Activated CD8-positive, alpha-beta memory T cell treated with anti-CD3 and anti-CD28 coated beads for 1 hour (primary cell): ENCODE measurements around the gene DNAJC7.

Experiments used
- DNase-seq, 2 donors: peaks; one replicate each; pipeline ENCODE4 v3.0.0-alpha.2; 2020; ENCODE audit warnings: low read depth in 1 of 2; ENCODE audit errors: extremely low read depth in 1 of 2

Gene DNAJC7

DNA sequence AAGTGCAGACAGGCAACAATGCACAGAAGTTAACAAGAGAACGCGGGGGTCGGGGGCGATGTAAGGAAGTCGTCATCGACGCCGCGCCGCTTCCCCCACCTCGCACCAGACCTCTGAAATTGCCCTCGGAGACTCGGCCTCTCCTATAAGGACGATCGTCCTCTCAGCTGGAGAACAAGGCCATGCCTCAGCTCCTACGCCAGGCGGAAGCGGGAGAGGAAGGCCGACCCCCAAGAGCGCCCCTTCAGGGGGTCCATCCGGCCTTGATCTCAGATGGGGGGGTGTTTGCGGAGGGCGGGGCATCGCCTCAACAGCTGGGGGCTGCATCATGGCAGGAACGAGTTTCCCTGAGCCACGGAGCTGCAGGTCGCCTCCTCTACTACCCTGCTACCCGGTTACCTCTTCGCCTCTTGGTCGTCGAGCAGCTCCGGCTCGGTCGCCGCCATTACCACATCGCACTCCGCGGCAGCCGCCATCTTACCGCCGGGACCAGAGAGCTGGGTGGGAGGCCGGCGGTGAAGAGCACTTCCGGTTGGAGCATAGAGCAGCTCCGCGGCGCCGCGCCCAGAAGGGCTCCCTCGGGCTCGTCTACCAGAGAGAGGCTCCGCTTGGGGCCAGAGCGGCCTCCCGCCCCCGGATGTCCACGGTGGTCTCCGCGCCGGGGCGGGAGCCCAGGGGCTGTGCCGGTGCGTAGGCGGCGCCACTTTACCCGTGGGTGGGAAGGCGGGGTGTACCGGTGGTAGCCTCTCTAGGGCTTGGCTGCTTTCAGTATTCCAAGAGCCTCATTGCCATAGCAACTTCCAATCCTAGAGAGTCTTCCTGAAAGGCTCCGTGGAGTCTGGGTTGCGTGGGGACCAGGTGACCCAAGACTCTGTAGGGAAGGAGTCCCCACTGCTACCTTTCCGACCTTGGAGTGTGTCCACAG, at the start of gene DNAJC7:
TSS of gene DNAJC7 (minus strand) at position 499 of the 925 bp plus-strand sequence. CDS start at position 476, 23 bp downstream.
- peak; percentile 68 to 79 for DNase-seq

DNA sequence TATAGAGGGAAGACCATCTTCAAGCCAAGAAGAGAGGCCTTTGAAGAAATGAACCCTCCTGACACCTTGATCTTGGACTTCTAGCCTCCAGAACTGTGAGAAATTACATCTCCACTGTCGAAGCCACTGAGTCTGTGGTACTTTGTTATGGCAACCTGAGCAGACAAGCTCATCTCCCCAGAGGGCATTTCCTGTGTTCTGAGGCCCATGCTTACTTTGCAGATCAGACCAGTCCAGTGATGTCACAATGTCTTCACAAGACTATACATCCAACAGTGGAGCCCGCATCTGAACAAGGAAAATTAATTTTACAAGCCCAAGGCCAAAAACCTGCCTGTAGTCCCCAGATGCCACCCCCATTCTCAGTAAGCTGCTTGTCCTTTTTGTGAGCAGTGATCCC, 48.0 kb upstream of the DNAJC7 start:
- DNase-seq = no peak

- no peak for DNase-seq
Observed at GRCh38 chr17:42062681-42063080, 45.4 kb upstream of the DNAJC7 start.

DNA sequence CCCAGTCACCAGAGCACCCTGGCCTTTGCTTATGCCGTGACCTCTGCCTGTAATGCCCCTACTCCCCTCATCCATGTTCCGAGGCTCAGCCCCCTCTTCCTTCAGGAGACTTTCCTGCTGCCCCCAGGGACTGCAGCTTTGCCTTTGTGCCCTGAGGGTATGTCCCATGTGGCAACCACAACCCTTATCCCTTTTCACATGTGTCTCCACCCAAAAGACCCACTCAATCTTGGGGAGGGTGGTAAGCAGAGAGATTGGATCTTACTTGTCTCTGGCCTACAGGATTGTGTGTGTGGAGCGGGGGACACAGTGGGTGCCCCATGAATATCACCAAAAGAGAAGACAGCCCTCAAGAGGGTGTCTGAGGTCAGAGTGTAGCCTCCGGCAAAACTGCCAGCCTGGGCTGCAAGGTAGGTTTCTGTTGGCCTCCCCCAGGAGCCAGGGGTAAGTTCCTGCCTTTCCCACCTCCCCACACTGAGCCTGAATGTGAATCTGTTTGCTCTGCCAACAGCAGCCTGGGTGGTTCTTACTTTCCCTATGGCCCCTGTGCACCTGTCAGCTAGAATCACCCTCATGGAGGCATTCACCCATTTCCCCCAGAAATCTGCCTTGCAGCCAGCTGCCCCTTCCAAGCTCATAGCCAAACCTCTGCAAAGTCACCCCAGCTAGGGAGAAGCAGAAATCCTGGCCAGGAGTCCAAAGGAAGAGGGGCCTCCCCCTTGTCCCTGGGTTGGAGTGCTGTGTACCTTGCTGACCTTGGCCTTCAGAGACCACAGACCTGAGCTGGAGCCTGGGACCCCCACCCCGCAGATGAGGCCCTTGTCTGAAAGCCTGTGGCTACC, 44.6 kb upstream of the DNAJC7 start:
- no peak for DNase-seq

- DNase-seq = no peak
Observed at GRCh38 chr17:42060231-42060630, 43.0 kb upstream of the DNAJC7 start.

DNA sequence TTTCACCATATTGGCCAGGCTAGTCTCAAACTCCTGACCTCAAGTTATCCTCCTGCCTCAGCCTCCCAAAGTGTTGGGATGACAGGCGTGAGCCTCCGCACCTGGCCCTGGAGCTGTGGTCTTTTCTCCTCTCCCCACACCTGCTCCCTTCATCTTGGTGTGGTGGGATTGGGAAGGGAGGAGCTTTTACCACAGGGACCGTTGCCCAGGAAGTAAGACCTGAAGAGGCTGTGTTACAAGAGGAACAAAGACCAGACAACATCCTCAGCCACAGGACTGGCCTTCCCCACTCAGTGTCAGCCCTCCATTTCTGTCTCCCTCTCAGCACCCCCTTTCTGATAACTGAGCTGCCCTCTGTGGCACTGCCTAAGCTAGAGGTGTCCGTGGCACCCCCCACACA, 42.6 kb upstream of the DNAJC7 start:
- DNase-seq = no peak

DNA sequence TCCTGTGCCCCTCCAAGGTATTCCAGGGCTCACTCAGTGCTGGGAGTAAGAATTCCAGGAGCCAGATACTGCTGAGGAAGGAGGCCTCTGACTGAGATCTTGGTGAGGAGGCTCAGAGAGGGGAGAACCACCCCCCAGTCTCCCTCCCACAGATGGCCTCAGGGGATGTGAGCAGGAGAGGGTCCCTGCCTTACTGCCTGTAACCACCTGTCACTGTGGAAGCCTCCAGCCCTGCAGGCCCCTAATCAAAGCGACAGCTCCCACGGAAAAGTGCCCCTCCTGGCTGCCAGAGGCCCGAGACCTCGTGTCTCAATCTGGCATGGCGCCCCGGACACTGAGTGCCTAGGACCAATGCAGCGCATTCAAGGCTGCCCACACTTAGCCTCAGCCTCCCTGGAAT, 40.8 kb upstream of the DNAJC7 start:
- DNase-seq = no peak

DNA sequence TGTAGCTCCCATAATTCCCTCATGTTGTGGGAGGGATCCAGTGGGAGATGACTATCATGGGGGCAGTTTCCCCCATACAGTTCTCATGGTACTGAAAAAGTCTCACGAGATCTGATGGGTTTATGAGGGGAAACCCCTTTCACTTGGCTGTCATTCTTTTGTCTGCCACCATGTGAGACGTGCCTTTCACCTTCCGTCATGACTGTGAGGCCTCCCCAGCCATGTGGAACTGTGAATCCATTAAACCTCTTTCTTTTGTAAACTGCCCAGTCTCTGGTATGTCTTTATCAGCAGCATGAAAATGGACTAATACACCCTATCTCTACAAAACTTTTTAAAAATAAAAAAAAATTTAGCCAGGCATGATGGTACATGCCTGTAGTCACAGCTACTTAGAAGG, 39.4 kb upstream of the DNAJC7 start:
- no peak for DNase-seq

DNA sequence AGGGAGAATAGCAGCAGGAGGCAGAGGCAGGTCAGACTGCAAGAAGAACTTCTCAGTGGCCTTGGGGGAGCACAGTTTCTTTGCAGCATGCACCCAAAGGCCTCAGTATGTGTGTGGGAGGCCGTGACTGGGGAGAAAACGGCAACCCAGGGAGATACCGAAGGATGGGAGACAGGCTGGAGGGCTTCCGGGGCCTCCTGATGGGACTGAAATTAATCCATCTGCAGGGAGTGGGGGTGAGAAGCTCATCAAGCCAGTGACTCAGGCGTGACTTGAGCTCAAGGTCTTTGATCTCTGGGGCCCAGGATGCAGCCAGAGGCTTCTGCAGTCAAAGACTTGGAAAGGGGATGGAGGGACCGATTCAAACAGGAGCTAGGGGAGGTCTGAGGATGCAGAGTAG, 38.3 kb upstream of the DNAJC7 start:
- DNase-seq = no peak

DNA sequence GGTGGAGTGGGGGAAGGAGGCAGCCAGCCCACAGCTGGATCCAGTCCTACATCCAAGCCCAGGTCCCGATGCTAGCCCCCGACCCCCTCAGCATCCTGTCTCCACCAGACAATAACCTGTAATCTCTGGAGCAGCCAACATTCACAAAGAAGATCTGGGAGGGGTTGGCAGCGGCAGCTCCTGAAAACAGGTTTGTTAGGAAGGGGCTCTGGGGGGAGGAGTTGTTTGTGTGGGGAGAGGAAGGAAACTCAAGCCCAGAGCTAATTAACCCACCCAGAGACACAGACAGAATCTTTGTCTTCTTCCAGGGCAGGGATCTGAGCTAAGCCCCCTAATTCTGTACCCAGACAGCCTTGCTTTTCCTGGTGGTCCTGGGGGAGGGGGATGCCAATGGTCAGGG, 37.8 kb upstream of the DNAJC7 start:
- DNase-seq = no peak

DNA sequence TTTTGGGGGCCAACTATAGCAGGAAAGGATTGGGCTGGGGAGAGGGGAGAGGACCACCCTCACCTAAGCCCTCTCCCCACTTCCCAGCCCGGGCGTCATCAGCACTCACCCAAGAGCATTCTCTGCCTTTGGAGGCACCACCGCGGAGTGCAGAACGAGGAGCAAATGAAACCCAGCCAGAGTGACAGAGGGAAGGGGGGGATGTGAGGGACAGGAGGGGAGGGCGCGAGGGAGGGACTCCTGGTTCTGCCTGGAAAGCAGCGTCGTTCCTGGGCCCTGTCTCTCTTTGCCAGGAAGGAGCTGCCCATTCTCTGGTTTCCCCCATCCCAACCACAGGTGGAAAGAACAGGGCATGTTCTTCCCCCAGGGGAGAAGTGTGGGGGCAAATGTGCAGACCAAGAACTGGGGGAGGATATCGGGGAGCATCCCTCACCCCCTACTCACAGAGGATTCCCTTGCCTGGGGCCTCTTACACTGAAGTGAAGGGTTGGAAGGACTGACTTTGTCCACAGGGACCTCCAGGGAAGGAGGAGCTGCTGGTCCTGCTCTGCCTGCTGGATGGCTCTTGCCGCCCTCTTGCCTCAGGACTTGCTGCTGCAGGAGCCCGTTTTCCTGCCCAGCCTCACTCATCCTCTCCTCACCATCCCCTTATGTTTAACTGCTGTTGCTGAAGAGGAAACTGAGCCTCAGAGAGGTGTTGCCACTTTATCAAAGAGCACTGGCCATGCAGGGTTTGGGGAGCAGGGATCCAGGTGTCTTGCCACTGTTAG, 36.7 kb upstream of the DNAJC7 start:
- no peak for DNase-seq

GRCh38 chr17:42052346-42052877, 35.2 kb upstream of the DNAJC7 start:
- DNase-seq = no peak

DNA sequence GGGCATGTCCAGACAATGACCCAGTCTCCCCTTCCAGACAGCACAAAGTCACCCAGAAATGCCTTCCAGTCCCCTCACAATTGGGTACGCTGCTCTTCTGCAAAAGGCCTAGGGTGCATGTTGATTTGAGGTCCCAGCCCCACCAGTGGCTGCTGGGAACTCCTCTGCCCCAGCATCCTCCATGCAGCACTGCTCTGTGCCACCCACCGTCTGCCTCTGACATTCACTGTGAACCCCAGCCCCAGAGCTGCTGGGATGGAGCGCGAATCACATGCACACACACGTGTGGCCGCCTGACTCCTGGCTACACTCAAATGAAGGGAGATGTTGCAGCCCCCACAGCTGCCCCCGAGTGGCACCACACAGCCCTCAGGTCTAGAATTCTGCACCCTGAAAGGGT, 34.4 kb upstream of the DNAJC7 start:
- no peak for DNase-seq

DNA sequence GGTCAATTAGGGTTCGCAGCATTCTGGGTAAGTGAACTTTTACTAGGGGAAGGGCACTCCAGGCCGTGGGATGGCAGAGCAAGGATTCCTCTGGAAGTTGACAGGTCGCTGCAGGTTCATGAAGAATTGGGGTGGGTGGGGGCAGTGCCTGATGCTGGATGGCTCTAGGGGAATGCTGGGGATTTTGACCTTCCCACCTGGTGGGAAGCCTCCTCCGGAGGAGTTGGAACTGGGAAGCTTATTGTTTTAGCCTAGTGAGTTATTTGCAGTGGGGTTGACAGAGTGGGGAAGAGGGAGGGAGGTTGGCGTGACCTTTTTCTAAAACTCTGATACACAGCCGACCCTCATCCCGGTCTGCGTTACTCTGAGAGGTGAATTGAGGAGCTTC, 33.8 kb upstream of the DNAJC7 start:
- no peak for DNase-seq

GRCh38 chr17:42050393-42051012, 33.3 kb upstream of the DNAJC7 start, which contains the start of gene C17orf113:
C17orf113 (minus strand) TSS chr17:42050601; CDS start chr17:42043376, 7,225 bp downstream.
- DNase-seq = peak in 1 of 2 donors; percentile 31

- DNase-seq = no peak
Observed at GRCh38 chr17:42049834-42050392, 32.7 kb upstream of the DNAJC7 start.

GRCh38 chr17:42047343-42047742, 30.1 kb upstream of the DNAJC7 start:
- DNase-seq = no peak

DNA sequence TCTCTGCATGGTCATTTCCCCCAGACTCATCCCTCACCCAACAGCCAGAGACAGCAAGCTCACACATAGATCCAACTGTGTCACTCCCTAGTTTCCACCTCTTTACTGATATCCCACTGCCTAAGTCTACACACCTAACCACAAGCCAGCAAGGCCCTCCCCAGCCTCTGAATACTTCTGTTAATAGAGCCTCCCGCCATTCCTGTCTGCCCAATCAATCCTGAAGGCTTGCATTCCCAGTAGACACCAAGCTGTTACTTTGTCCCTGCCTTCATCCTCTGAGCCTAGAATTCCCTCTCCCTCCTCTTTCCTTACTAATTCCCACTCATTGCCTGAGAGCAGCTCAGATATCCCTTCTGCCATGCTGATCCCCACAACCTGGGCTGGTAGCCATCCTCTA, 28.5 kb upstream of the DNAJC7 start:
- DNase-seq = no peak

GRCh38 chr17:42042598-42043319, 25.5 kb upstream of the DNAJC7 start:
- DNase-seq = no peak
